SK-N-MC (cell line): ENCODE data around the gene DHRS1.

ENCODE experiments used
- DNase-seq: peaks from one replicate; pipeline ENCODE4 v3.0.0-alpha.2; 2011; ENCODE audit warnings: low read depth, low spot score
- H3K27ac ChIP-seq: fragments of 200-600 bp; sonication (generic); 2 replicates; pipeline ENCODE4 v1.5.1; 2016; ENCODE audit warnings: mixed run types
- H3K36me3 ChIP-seq: fragments of 200-600 bp; sonication (generic); 2 replicates; pipeline ENCODE4 v1.6.1; 2017; ENCODE audit warnings: antibody characterized with exemption, low read length, mixed read lengths; ENCODE audit not compliant: insufficient read depth
- H3K4me3 ChIP-seq: fragments of 200-600 bp; sonication (generic); 2 replicates; pipeline ENCODE4 v1.5.1; 2016
- H3K9ac ChIP-seq: fragments of 200-600 bp; sonication (generic); 2 replicates; pipeline ENCODE4 v1.8.0; 2017; ENCODE audit warnings: mixed run types, mixed read lengths; ENCODE audit not compliant: insufficient read length
- H3K9me3 ChIP-seq: fragments of 200-600 bp; sonication (generic); 2 replicates; pipeline ENCODE4 v1.6.1; 2017; ENCODE audit warnings: low read depth, mild to moderate bottlenecking, antibody characterized with exemption, low read length, moderate library complexity, mixed read lengths
- EZH2 ChIP-seq: fragments of 200-600 bp; sonication (generic); IDR thresholded peaks from one replicate; pipeline ENCODE4 v1.6.1; 2017; ENCODE audit warnings: antibody characterized with exemption
- FOXP2 ChIP-seq: optimal IDR thresholded peaks from 2 replicates; pipeline ENCODE3; 2011; ENCODE audit warnings: mild to moderate bottlenecking, moderate library complexity; ENCODE audit not compliant: insufficient read depth; ENCODE audit errors: extremely low read length, control extremely low read depth
- POLR2AphosphoS5 ChIP-seq: IDR thresholded peaks from 2 replicates; pipeline ENCODE4 v1.6.1; 2012; ENCODE audit warnings: mild to moderate bottlenecking, low read depth, low read length, borderline replicate concordance

Gene DHRS1

GRCh38 chr14:24260780-24261157 is 38.8 kb downstream of the DHRS1 start:
- Histone ChIP-seq H3K9ac (no peak overlapping the region), H3K36me3 (no peaks in the 10 kb centered on the region), H3K9me3 (no peaks in the 10 kb centered on the region), H3K4me3 (no peak overlapping the region), H3K27ac (no peak overlapping the region)
- DNase-seq: no peak
- TF ChIP-seq FOXP2: no peak
- no peak for TF ChIP-seq EZH2
- no peak for TF ChIP-seq POLR2AphosphoS5

GRCh38 chr14:24260026-24260779 is 39.4 kb downstream of the DHRS1 start:
- TF ChIP-seq FOXP2 (no peak), EZH2 (no peak), POLR2AphosphoS5 (no peak)
- Histone ChIP-seq H3K4me3 (no peak overlapping the region), H3K9me3 (no peaks in the 10 kb centered on the region), H3K27ac (no peak overlapping the region), H3K9ac (no peak overlapping the region), H3K36me3 (no peaks in the 10 kb centered on the region)
- DNase-seq: no peak

GRCh38 chr14:24259282-24260025 is 40.1 kb downstream of the DHRS1 start:
- TF ChIP-seq POLR2AphosphoS5: no peak
- TF ChIP-seq EZH2: no peak
- no peak for TF ChIP-seq FOXP2
- Histone ChIP-seq H3K9me3 (no peaks in the 10 kb centered on the region), H3K9ac (peak overlapping the region; percentile 10), H3K27ac (no peak overlapping the region), H3K36me3 (no peaks in the 10 kb centered on the region), H3K4me3 (no peak overlapping the region)
- no peak for DNase-seq

- Histone ChIP-seq H3K36me3 (no peaks in the 10 kb centered on the region), H3K27ac (no peak overlapping the region), H3K9ac (peak overlapping the region; percentile 10), H3K4me3 (no peak overlapping the region), H3K9me3 (no peaks in the 10 kb centered on the region)
- DNase-seq: no peak
- no peak for TF ChIP-seq POLR2AphosphoS5
- TF ChIP-seq EZH2: no peak
- TF ChIP-seq FOXP2: no peak
Observed at GRCh38 chr14:24258548-24259265, 40.9 kb downstream of the DHRS1 start.

GRCh38 chr14:24258119-24258518 is 41.5 kb downstream of the DHRS1 start:
- no peak for TF ChIP-seq FOXP2
- no peak for TF ChIP-seq POLR2AphosphoS5
- TF ChIP-seq EZH2: no peak
- Histone ChIP-seq H3K9ac (no peak overlapping the region), H3K27ac (no peak overlapping the region), H3K4me3 (no peak overlapping the region), H3K36me3 (no peaks in the 10 kb centered on the region), H3K9me3 (no peaks in the 10 kb centered on the region)
- no peak for DNase-seq

- no peak for DNase-seq
- TF ChIP-seq POLR2AphosphoS5 (no peak), FOXP2 (no peak), EZH2 (no peak)
- Histone ChIP-seq H3K9ac (no peak overlapping the region), H3K27ac (no peak overlapping the region), H3K9me3 (no peaks in the 10 kb centered on the region), H3K4me3 (no peak overlapping the region), H3K36me3 (no peaks in the 10 kb centered on the region)
Observed at GRCh38 chr14:24256960-24257359, 42.6 kb downstream of the DHRS1 start.

GRCh38 chr14:24255931-24256711 is 43.5 kb downstream of the DHRS1 start:
- Histone ChIP-seq H3K9me3 (no peaks in the 10 kb centered on the region), H3K36me3 (no peaks in the 10 kb centered on the region), H3K9ac (no peak overlapping the region), H3K27ac (no peak overlapping the region), H3K4me3 (no peak overlapping the region)
- TF ChIP-seq POLR2AphosphoS5: no peak
- no peak for TF ChIP-seq EZH2
- TF ChIP-seq FOXP2: no peak
- DNase-seq: no peak

GRCh38 chr14:24255438-24255837 is 44.1 kb downstream of the DHRS1 start:
- Histone ChIP-seq H3K9ac (no peak overlapping the region), H3K9me3 (no peaks in the 10 kb centered on the region), H3K27ac (no peak overlapping the region), H3K36me3 (no peaks in the 10 kb centered on the region), H3K4me3 (no peak overlapping the region)
- DNase-seq: no peak
- TF ChIP-seq FOXP2: no peak
- TF ChIP-seq POLR2AphosphoS5: no peak
- no peak for TF ChIP-seq EZH2
